Astrocyte (in vitro differentiated cells and primary cell): ENCODE results near the gene MSRB3. TPM values are rescaled to one million over a fixed set of nuclear protein-coding genes. Genes with fewer than 3 reads are reported as not detected.
A peak's percentile ranks its signal among the peaks of the same experiment; 100 is the strongest.

Experiments used
- DNase-seq: peaks from one replicate; pipeline ENCODE4 v3.0.0-alpha.2; 2010; ENCODE audit warnings: low read depth
- FAIRE-seq: peaks from 2 replicates; lab custom pipeline; 2011; peaks lifted over from hg19 to GRCh38; lab: Jason Lieb, UNC
- H2AFZ ChIP-seq: 2 replicates; pipeline ENCODE4 v1.6.0; 2012; ENCODE audit warnings: low read depth, low read length, inconsistent platforms
- H3K27ac ChIP-seq: 2 replicates; pipeline ENCODE4 v1.5.1; 2011; ENCODE audit warnings: low read depth, low read length, inconsistent platforms
- H3K27me3 ChIP-seq: 2 replicates; pipeline ENCODE4 v1.6.0; 2011; ENCODE audit warnings: low read length, inconsistent platforms; ENCODE audit not compliant: insufficient read depth
- H3K36me3 ChIP-seq: 2 replicates; pipeline ENCODE4 v1.5.1; 2011; ENCODE audit warnings: low read length, inconsistent platforms; ENCODE audit not compliant: insufficient read depth
- H3K4me1 ChIP-seq: 2 replicates; pipeline ENCODE4 v1.5.1; 2011; ENCODE audit warnings: low read length, inconsistent platforms; ENCODE audit not compliant: insufficient read depth
- H3K4me2 ChIP-seq: 2 replicates; pipeline ENCODE4 v1.6.0; 2012; ENCODE audit warnings: low read length, inconsistent platforms
- H3K4me3 ChIP-seq: 2 replicates; pipeline ENCODE4 v1.5.1; 2011; ENCODE audit warnings: low read depth, mild to moderate bottlenecking, low read length, inconsistent platforms; ENCODE audit not compliant: insufficient read depth
- H3K79me2 ChIP-seq: 2 replicates; pipeline ENCODE4 v1.6.0; 2012; ENCODE audit warnings: mild to moderate bottlenecking, low read length, inconsistent platforms; ENCODE audit not compliant: insufficient read depth
- H3K9ac ChIP-seq: 2 replicates; pipeline ENCODE4 v1.6.0; 2012; ENCODE audit warnings: mild to moderate bottlenecking, low read length, inconsistent platforms
- H3K9me3 ChIP-seq: 2 replicates; pipeline ENCODE4 v1.5.1; 2012; ENCODE audit warnings: low read depth, mild to moderate bottlenecking, low read length, inconsistent platforms; ENCODE audit not compliant: insufficient read depth
- H4K20me1 ChIP-seq: 2 replicates; pipeline ENCODE4 v1.6.0; 2012; ENCODE audit warnings: low read length, inconsistent platforms; ENCODE audit not compliant: insufficient read depth
- H3K27ac Mint-ChIP-seq: one replicate; pipeline ENCODE4 v1.8.0; 2021; ENCODE audit warnings: mild to moderate bottlenecking, mixed read lengths; ENCODE audit not compliant: unreplicated experiment
- H3K27me3 Mint-ChIP-seq: one replicate; pipeline ENCODE4 v1.8.0; 2021; ENCODE audit warnings: low read depth, mixed read lengths; ENCODE audit not compliant: unreplicated experiment
- H3K36me3 Mint-ChIP-seq: one replicate; pipeline ENCODE4 v1.8.0; 2021; ENCODE audit warnings: low read depth, mixed read lengths; ENCODE audit not compliant: unreplicated experiment
- H3K4me1 Mint-ChIP-seq: one replicate; pipeline ENCODE4 v1.8.0; 2021; ENCODE audit warnings: low read depth, mixed read lengths; ENCODE audit not compliant: unreplicated experiment
- H3K4me3 Mint-ChIP-seq: one replicate; pipeline ENCODE4 v1.8.0; 2021; ENCODE audit warnings: mild to moderate bottlenecking, moderate library complexity, mixed read lengths; ENCODE audit not compliant: unreplicated experiment
- H3K9me3 Mint-ChIP-seq: one replicate; pipeline ENCODE4 v1.8.0; 2021; ENCODE audit warnings: mild to moderate bottlenecking, mixed read lengths; ENCODE audit not compliant: unreplicated experiment
- CTCF ChIP-seq: IDR thresholded peaks from 2 replicates; pipeline ENCODE4 v1.5.1; 2011; ENCODE audit warnings: low read depth, mild to moderate bottlenecking, inconsistent platforms, low read length, moderate library complexity; ENCODE audit not compliant: insufficient read depth
- EZH2 ChIP-seq: IDR thresholded peaks from 2 replicates; pipeline ENCODE4 v1.6.1; 2012; ENCODE audit warnings: mild to moderate bottlenecking, low read length, inconsistent platforms; ENCODE audit not compliant: insufficient read depth
- total RNA-seq: library from RNA; stranded (reverse); gene quantifications from 2 replicates; pipeline ENCODE4 v1.2.1, GENCODE V29; 2021

The MSRB3 gene
- total RNA-seq, 1 donor from 2014 or later = 73.0 TPM

GRCh38 chr12:65324056-65324455 is 45.6 kb downstream of the MSRB3 start:
- H3K4me2 ChIP-seq = no peak overlapping the region
- H3K27ac ChIP-seq = no peak overlapping the region
- no peak overlapping the region for H2AFZ ChIP-seq
- H3K9me3 ChIP-seq = no peaks in the 10 kb centered on the region
- DNase-seq = peak; percentile 26
- peak; percentile 65 for FAIRE-seq
- no peaks in the 10 kb centered on the region for H4K20me1 ChIP-seq
- TF ChIP-seq EZH2 = no peak
- H3K4me1 Mint-ChIP-seq = peaks cover 10% of the 10 kb centered on the region
- H3K4me3 ChIP-seq = no peak overlapping the region
- no peaks in the 10 kb centered on the region for H3K27me3 ChIP-seq
- no peak overlapping the region for H3K27ac Mint-ChIP-seq
- no peaks in the 10 kb centered on the region for H3K79me2 ChIP-seq
- no peaks in the 10 kb centered on the region for H3K36me3 ChIP-seq
- no peak overlapping the region for H3K4me3 Mint-ChIP-seq
- H3K27me3 Mint-ChIP-seq = no peaks in the 10 kb centered on the region
- peaks cover 7% of the 10 kb centered on the region for H3K4me1 ChIP-seq
- no peak overlapping the region for H3K9ac ChIP-seq
- no peaks in the 10 kb centered on the region for H3K9me3 Mint-ChIP-seq
- peaks cover 9% of the 10 kb centered on the region for H3K36me3 Mint-ChIP-seq

DNA sequence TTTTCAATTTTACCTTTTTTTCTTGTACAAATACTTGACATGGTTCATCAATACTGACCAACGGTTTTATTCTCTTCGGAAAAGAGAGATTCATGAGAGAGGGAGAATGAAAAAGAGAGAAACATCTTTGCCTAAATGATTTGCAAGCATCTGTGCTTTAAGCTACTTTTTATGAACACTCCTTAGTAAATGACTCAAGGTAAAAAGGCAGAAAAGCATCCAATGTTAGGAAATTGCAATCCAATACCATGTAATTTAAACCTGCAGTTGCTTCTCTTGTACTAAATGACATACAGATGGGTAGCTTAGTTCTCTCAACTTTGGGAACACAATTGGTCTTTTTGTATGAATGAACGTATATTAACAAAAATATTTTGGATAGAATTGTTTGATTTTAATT is 46.1 kb downstream of the MSRB3 start:
- DNase-seq = no peak
- Mint-ChIP-seq H3K27me3 (no peaks in the 10 kb centered on the region), H3K36me3 (peaks cover 9% of the 10 kb centered on the region), H3K4me3 (no peak overlapping the region), H3K9me3 (no peaks in the 10 kb centered on the region), H3K27ac (no peak overlapping the region), H3K4me1 (peaks cover 10% of the 10 kb centered on the region)
- H3K27me3 ChIP-seq = no peaks in the 10 kb centered on the region
- H3K9ac ChIP-seq = no peak overlapping the region
- H2AFZ ChIP-seq = no peak overlapping the region
- peak; percentile 26 for FAIRE-seq
- H3K4me1 ChIP-seq = peaks cover 7% of the 10 kb centered on the region
- H3K36me3 ChIP-seq = no peaks in the 10 kb centered on the region
- no peaks in the 10 kb centered on the region for H4K20me1 ChIP-seq
- H3K4me2 ChIP-seq = no peak overlapping the region
- no peak overlapping the region for H3K27ac ChIP-seq
- TF ChIP-seq CTCF (no peak), EZH2 (no peak)
- H3K79me2 ChIP-seq = no peaks in the 10 kb centered on the region
- H3K9me3 ChIP-seq = no peaks in the 10 kb centered on the region
- H3K4me3 ChIP-seq = no peak overlapping the region

DNA sequence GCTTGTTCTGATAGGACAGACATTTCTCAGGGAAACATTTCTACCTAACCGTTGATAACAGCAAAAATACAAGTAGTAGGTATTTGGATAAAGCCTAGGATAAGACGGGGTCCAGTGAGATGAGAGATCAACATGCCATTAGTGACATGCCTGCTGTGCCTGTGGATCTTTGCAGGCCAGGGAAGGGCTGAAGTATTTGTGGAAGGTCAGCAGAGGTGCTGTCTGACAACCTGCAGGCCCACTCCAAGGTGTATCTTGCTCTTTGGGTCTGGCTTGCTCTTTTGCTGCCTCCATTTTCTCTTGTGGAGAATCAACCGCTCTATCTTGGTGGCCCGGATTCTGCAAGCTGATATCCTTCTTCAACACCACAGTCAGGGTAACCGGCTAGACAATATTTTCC is 46.7 kb downstream of the MSRB3 start:
- H3K9me3 Mint-ChIP-seq = no peaks in the 10 kb centered on the region
- Histone ChIP-seq H3K27me3 (no peaks in the 10 kb centered on the region), H3K9ac (no peak overlapping the region), H3K36me3 (no peaks in the 10 kb centered on the region), H3K4me1 (peaks cover 7% of the 10 kb centered on the region), H4K20me1 (no peaks in the 10 kb centered on the region), H3K9me3 (no peaks in the 10 kb centered on the region), H2AFZ (no peak overlapping the region), H3K79me2 (no peaks in the 10 kb centered on the region), H3K4me2 (no peak overlapping the region), H3K4me3 (no peak overlapping the region), H3K27ac (no peak overlapping the region)
- H3K4me1 Mint-ChIP-seq = peaks cover 10% of the 10 kb centered on the region
- TF ChIP-seq CTCF (no peak), EZH2 (no peak)
- H3K27ac Mint-ChIP-seq = no peak overlapping the region
- DNase-seq = no peak
- FAIRE-seq = no peak
- H3K36me3 Mint-ChIP-seq = peaks cover 9% of the 10 kb centered on the region
- no peaks in the 10 kb centered on the region for H3K27me3 Mint-ChIP-seq
- no peak overlapping the region for H3K4me3 Mint-ChIP-seq
